ENCODE measurements around the gene JMJD1C. TPM values are rescaled to one million over a fixed set of nuclear protein-coding genes. Genes with fewer than 3 reads are reported as not detected.
"Not testable (repeated sequence)": the region's sequence is repeated elsewhere in the genome, so short reads cannot be mapped to it uniquely, and the experiment has no call there.

Gene JMJD1C
- total RNA-seq, 1 experiment from 2014 or later = 180 TPM

- TF ChIP-seq ZSCAN18 (CRISPR knock-in tag; IDR thresholded peaks at IDR 0.05) (no peak), TCF7 (CRISPR knock-in tag; IDR thresholded peaks at IDR 0.05; ENCODE audit: low read depth) (no peak), HMGXB4 (CRISPR knock-in tag; IDR thresholded peaks at IDR 0.05) (no peak), ZNF219 (CRISPR knock-in tag; IDR thresholded peaks at IDR 0.05; ENCODE audit: borderline replicate concordance) (no peak)
These were observed 171.0 kb downstream of the JMJD1C start (continued) for GRCh38 chr10:63294781-63295180.

GRCh38 chr10:63292847-63293246 is 172.9 kb downstream of the JMJD1C start:
- ATAC-seq; POLR2A ChIA-PET; H3K4me1 Mint-ChIP-seq; H3K36me3 Mint-ChIP-seq; H3K27ac Mint-ChIP-seq; DNase-seq (ENCODE audit: low spot score); H3K9me3 Mint-ChIP-seq; CTCF ChIA-PET; H3K27me3 Mint-ChIP-seq (ENCODE audit: low read depth); H3K4me3 Mint-ChIP-seq: not testable (repeated sequence)

- no peak overlapping the region for H3K4me3 Mint-ChIP-seq
- CTCF ChIA-PET = no interaction called here
- no peaks in the 10 kb centered on the region for H3K36me3 Mint-ChIP-seq
- POLR2A ChIA-PET = no interaction called here
- no peak overlapping the region for H3K27ac Mint-ChIP-seq
- no peak for DNase-seq (ENCODE audit: low spot score)
- H3K27me3 Mint-ChIP-seq (ENCODE audit: low read depth) = no peaks in the 10 kb centered on the region
- TF ChIP-seq NFYB (CRISPR knock-in tag; conservative IDR thresholded peaks at IDR 0.05; ENCODE audit: low read depth) (no peak), RELA (CRISPR knock-in tag; IDR thresholded peaks at IDR 0.05; ENCODE audit: borderline replicate concordance) (no peak), CBFB (CRISPR knock-in tag; IDR thresholded peaks at IDR 0.05; ENCODE audit: low read depth) (no peak), PRDM15 (CRISPR knock-in tag; IDR thresholded peaks at IDR 0.05) (no peak), SMAD3 (CRISPR knock-in tag; IDR thresholded peaks at IDR 0.05; ENCODE audit: borderline replicate concordance) (no peak), E2F5 (CRISPR knock-in tag; IDR thresholded peaks at IDR 0.05) (no peak), ETV6 (CRISPR knock-in tag; IDR thresholded peaks at IDR 0.05) (no peak), TP53 (CRISPR knock-in tag; IDR thresholded peaks at IDR 0.05) (no peak), NR1H2 (CRISPR knock-in tag; IDR thresholded peaks at IDR 0.05) (no peak), FOXP4 (CRISPR knock-in tag; IDR thresholded peaks at IDR 0.05) (no peak)
- H3K9me3 Mint-ChIP-seq = no peaks in the 10 kb centered on the region
- H3K4me1 Mint-ChIP-seq = peaks cover 43% of the 10 kb centered on the region
- ATAC-seq = no peak
These were observed 177.6 kb downstream of the JMJD1C start for GRCh38 chr10:63288170-63288569.
